Ishikawa (cell line): ENCODE results near the gene RPAP3.

ENCODE experiments used
- CEBPB ChIP-seq: IDR thresholded peaks from 2 replicates; pipeline ENCODE4 v1.6.1; 2012
- EGR1 ChIP-seq: IDR thresholded peaks from 2 replicates; pipeline ENCODE4 v1.6.1; 2012
- EP300 ChIP-seq: IDR thresholded peaks from 2 replicates; pipeline ENCODE4 v1.6.1; 2012; ENCODE audit warnings: borderline replicate concordance
- NFIC ChIP-seq: IDR thresholded peaks from 2 replicates; pipeline ENCODE4 v1.6.1; 2012
- TEAD4 ChIP-seq: IDR thresholded peaks from 2 replicates; pipeline ENCODE4 v1.6.1; 2012
- YY1 ChIP-seq: IDR thresholded peaks from 2 replicates; pipeline ENCODE4 v1.6.1; 2012; ENCODE audit warnings: low read depth
- ZBTB7A ChIP-seq: IDR thresholded peaks from 2 replicates; pipeline ENCODE4 v1.6.1; 2012; ENCODE audit warnings: low read depth
- TF ChIP-seq, protein P1 (sequence below): IDR thresholded peaks from 2 replicates; pipeline ENCODE4 v1.6.1; 2012

DNA sequence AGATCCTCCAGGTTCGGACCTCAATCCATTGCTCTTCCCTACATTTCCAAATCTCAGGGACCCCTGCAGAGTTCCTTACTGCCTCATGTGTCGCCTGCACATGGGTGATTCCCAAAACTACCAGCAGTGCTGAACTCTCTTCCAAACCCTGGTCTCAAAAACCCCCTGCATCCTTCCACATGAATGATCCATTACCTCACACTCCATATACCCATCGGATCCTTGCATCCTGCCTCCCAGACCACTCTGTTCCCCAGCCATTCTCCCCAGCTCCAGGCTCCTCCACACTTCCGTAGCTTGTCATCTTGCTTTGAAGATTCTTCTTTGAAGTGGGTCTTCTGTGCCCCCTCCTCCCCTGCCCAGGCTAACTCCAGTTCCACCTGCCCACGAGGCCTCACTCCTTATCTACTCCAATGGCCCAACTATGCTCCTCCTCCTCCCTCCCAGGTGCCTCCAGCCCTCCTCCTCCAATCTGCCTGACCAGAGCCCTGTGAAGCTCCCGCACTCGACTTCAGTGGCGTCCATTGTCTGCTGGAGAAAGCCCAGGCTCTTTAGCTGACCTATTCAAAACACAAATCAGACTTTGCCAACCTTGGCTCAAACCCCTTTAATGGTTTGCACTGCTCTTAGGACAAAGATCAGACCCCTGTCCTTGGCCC is 39.1 kb upstream of the RPAP3 start:
- TF ChIP-seq NFIC (no peak), ZBTB7A (no peak), CEBPB (no peak), EP300 (no peak), TEAD4 (no peak), EGR1 (no peak), YY1 (no peak)
- TF ChIP-seq, protein P1, sequence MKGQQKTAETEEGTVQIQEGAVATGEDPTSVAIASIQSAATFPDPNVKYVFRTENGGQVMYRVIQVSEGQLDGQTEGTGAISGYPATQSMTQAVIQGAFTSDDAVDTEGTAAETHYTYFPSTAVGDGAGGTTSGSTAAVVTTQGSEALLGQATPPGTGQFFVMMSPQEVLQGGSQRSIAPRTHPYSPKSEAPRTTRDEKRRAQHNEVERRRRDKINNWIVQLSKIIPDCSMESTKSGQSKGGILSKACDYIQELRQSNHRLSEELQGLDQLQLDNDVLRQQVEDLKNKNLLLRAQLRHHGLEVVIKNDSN = no peak
